CD14-positive monocyte (primary cell): ENCODE measurements around the gene TAGAP. TPM values are rescaled to one million over a fixed set of nuclear protein-coding genes. Genes with fewer than 3 reads are reported as not detected.
A peak's percentile ranks its signal among the peaks of the same experiment; 100 is the strongest.

Source experiments
- DNase-seq, 3 donors: peaks; one replicate each; pipeline ENCODE4 v3.0.0-alpha.2; 2011 to 2022
- H2AFZ ChIP-seq: 2 replicates; pipeline ENCODE4 v1.6.0; 2012; ENCODE audit warnings: mild to moderate bottlenecking, low read depth, low read length, inconsistent platforms; ENCODE audit not compliant: insufficient read depth, poor library complexity, severe bottlenecking
- H3K27ac ChIP-seq, 2 donors: 1 replicate in 1 of 2; 2 replicates in 1 of 2; pipeline ENCODE4 v1.5.1; 2012 to 2013; ENCODE audit warnings: low read length in 2 of 2, control low read depth in 1 of 2, inconsistent platforms in 1 of 2, low read depth in 1 of 2, mild to moderate bottlenecking in 1 of 2
- H3K27me3 ChIP-seq, 2 donors: one replicate each; pipeline versions ENCODE4 v1.6.0 to v1.6.1; 2011 to 2013; ENCODE audit warnings: low read length in 2 of 2; ENCODE audit not compliant: control insufficient read depth in 2 of 2, insufficient read depth in 2 of 2
- H3K36me3 ChIP-seq, 2 donors: replicated peaks in 1 of 2; 1 replicate in 1 of 2; 2 replicates in 1 of 2; pipeline versions ENCODE4 v1.5.1 to v1.6.1; 2012 to 2013; ENCODE audit warnings: low read length in 2 of 2, control low read depth in 1 of 2, inconsistent platforms in 1 of 2, mild to moderate bottlenecking in 1 of 2; ENCODE audit not compliant: insufficient read depth in 2 of 2, control insufficient read depth in 1 of 2
- H3K4me1 ChIP-seq, 2 donors: 1 replicate in 1 of 2; 2 replicates in 1 of 2; pipeline versions ENCODE4 v1.5.1 to v1.6.1; 2012 to 2013; ENCODE audit warnings: low read length in 2 of 2, control low read depth in 1 of 2, inconsistent platforms in 1 of 2, mild to moderate bottlenecking in 1 of 2, moderate library complexity in 1 of 2; ENCODE audit not compliant: insufficient read depth in 2 of 2, control insufficient read depth in 1 of 2
- H3K4me2 ChIP-seq: replicated peaks from 2 replicates; pipeline ENCODE3; 2012; ENCODE audit warnings: low read length, moderate library complexity, mild to moderate bottlenecking; ENCODE audit not compliant: poor library complexity, severe bottlenecking; ENCODE audit errors: extremely low read depth
- H3K4me3 ChIP-seq, 3 experiments: fragments of 200-600 bp in 1 of 3; sonication (generic) in 1 of 3; replicated peaks in 1 of 3; 1 replicate in 2 of 3; 2 replicates in 1 of 3; pipeline ENCODE4 v1.5.1; 2011 to 2013; ENCODE audit warnings: low read length in 3 of 3, mild to moderate bottlenecking in 3 of 3, control low read depth in 2 of 3, low read depth in 2 of 3, inconsistent platforms in 1 of 3, moderate library complexity in 1 of 3
- H3K79me2 ChIP-seq: 2 replicates; pipeline ENCODE4 v1.6.0; 2012; ENCODE audit warnings: mild to moderate bottlenecking, control low read depth, inconsistent platforms, low read length, moderate library complexity; ENCODE audit not compliant: insufficient read depth
- H3K9ac ChIP-seq: 2 replicates; pipeline ENCODE4 v1.6.0; 2017; ENCODE audit warnings: low read length, mild to moderate bottlenecking; ENCODE audit not compliant: insufficient read depth, poor library complexity, severe bottlenecking
- H3K9me3 ChIP-seq, 2 donors: replicated peaks in 1 of 2; 1 replicate in 1 of 2; 2 replicates in 1 of 2; pipeline versions ENCODE4 v1.5.1 to v1.6.1; 2012 to 2013; ENCODE audit warnings: low read length in 2 of 2, control low read depth in 1 of 2; ENCODE audit not compliant: control insufficient read depth in 1 of 2, insufficient read depth in 1 of 2
- H4K20me1 ChIP-seq: 2 replicates; pipeline ENCODE4 v1.6.0; 2012; ENCODE audit warnings: mild to moderate bottlenecking, low read length, control low read depth, moderate library complexity; ENCODE audit not compliant: insufficient read depth
- H3K27ac Mint-ChIP-seq, 7 donors: one replicate each; pipeline ENCODE4 v1.8.0; 2020; ENCODE audit warnings: mild to moderate bottlenecking in 7 of 7, mixed read lengths in 7 of 7, moderate library complexity in 6 of 7, inconsistent platforms in 2 of 7
- H3K27me3 Mint-ChIP-seq, 3 donors: one replicate each; pipeline ENCODE4 v1.8.0; 2021 to 2022; ENCODE audit warnings: low read depth in 3 of 3, mild to moderate bottlenecking in 3 of 3, mixed read lengths in 3 of 3, moderate library complexity in 3 of 3, inconsistent platforms in 1 of 3
- H3K36me3 Mint-ChIP-seq, 2 donors: one replicate each; pipeline ENCODE4 v1.8.0; 2020; ENCODE audit warnings: mixed read lengths in 2 of 2, inconsistent platforms in 1 of 2, mild to moderate bottlenecking in 1 of 2
- H3K4me1 Mint-ChIP-seq: one replicate; pipeline ENCODE4 v1.8.0; 2020; ENCODE audit warnings: mild to moderate bottlenecking, mixed read lengths
- H3K4me3 Mint-ChIP-seq, 2 donors: one replicate each; pipeline ENCODE4 v1.8.0; 2020; ENCODE audit warnings: mild to moderate bottlenecking in 2 of 2, mixed read lengths in 2 of 2, moderate library complexity in 1 of 2
- H3K9me3 Mint-ChIP-seq, 7 donors: one replicate each; pipeline ENCODE4 v1.8.0; 2020 to 2022; ENCODE audit warnings: mixed read lengths in 7 of 7, mild to moderate bottlenecking in 6 of 7, moderate library complexity in 6 of 7, inconsistent platforms in 2 of 7
- WGBS: methylation state at CpG from one replicate; pipeline ENCODE4 v1.1.5; 2013; ENCODE audit warnings: missing lambda C conversion rate; ENCODE audit not compliant: insufficient coverage; 5-methylcytosine and 5-hydroxymethylcytosine counted together
- intact Hi-C, 2 donors: fragments of 100-400 bp; cut with micrococcal nuclease; formaldehyde crosslinking; loops; one replicate each; pipeline versions ENCODE4 v1.15.0 to v1.15.1; 2023
- polyA plus RNA-seq, 3 donors: library from polyadenylated mRNA; depleted of rRNA in 1 of 3; unstranded in 2 of 3; stranded (reverse) in 1 of 3; fragments of 300-500 nt in 2 of 3; fragments of >200 nt in 1 of 3; fragmentation: Illumina TruSeq in 2 of 3; gene quantifications; 1 replicate in 2 of 3; 2 replicates in 1 of 3; pipeline ENCODE4 v1.2.3, GENCODE V29; 2012 to 2021
- TF ChIP-seq, protein P1 (sequence below): fragments of 200-600 bp; IDR thresholded peaks from one replicate; pipeline ENCODE4 v1.8.0; 2022; ENCODE audit warnings: antibody characterized with exemption, mild to moderate bottlenecking

The TAGAP gene
- polyA plus RNA-seq, 3 donors = 51.9 to 299 (median 59.1) TPM

DNA sequence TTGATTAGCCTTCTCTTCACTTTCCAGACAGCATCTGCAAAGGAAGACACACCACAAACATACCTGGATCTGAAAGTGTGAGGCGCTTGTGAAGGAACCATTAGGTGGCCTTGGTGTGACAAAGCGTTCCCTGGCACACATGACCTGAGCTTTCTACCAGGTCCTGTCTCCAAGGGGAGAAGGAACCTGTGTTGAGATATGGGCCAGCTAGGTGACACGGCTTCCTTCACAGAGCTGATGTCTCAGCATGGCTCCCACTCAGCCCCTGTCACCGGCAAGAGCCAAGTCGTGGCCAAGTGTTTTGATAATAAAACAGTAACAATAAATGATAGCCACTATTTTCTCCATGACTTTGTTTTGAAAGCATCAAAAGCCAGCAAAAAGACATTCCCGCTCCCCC is 20.3 kb upstream of the TAGAP start:
- no peaks in the 10 kb centered on the region for H3K27me3 ChIP-seq
- 90% methylated on average over 2 of the region's 6 CpGs for WGBS
- Mint-ChIP-seq H3K36me3 (peaks cover 0 to 18% of the 10 kb centered on the region in 2 donors), H3K4me3 (no peak overlapping the region), H3K9me3 (no peaks in the 10 kb centered on the region), H3K4me1 (peaks cover 64% of the 10 kb centered on the region), H3K27ac (peak overlapping the region in 5 of 7 donors; percentile 22 to 96 (median 52)), H3K27me3 (peaks cover 0 to 3% (median 0%) of the 10 kb centered on the region in 3 donors)
- H4K20me1 ChIP-seq = no peaks in the 10 kb centered on the region
- no peak overlapping the region for H2AFZ ChIP-seq
- H3K9ac ChIP-seq = no peak overlapping the region
- H3K4me2 ChIP-seq = no peak overlapping the region
- H3K36me3 ChIP-seq = no peaks in the 10 kb centered on the region
- intact Hi-C loops = no loop called here
- no peak overlapping the region for H3K27ac ChIP-seq
- no peak for DNase-seq
- TF ChIP-seq, protein P1, sequence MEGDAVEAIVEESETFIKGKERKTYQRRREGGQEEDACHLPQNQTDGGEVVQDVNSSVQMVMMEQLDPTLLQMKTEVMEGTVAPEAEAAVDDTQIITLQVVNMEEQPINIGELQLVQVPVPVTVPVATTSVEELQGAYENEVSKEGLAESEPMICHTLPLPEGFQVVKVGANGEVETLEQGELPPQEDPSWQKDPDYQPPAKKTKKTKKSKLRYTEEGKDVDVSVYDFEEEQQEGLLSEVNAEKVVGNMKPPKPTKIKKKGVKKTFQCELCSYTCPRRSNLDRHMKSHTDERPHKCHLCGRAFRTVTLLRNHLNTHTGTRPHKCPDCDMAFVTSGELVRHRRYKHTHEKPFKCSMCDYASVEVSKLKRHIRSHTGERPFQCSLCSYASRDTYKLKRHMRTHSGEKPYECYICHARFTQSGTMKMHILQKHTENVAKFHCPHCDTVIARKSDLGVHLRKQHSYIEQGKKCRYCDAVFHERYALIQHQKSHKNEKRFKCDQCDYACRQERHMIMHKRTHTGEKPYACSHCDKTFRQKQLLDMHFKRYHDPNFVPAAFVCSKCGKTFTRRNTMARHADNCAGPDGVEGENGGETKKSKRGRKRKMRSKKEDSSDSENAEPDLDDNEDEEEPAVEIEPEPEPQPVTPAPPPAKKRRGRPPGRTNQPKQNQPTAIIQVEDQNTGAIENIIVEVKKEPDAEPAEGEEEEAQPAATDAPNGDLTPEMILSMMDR = no peak
- H3K9me3 ChIP-seq = no peaks in the 10 kb centered on the region
- no peaks in the 10 kb centered on the region for H3K79me2 ChIP-seq
- peaks cover 56 to 58% of the 10 kb centered on the region in 2 donors for H3K4me1 ChIP-seq
- H3K4me3 ChIP-seq = no peak overlapping the region

DNA sequence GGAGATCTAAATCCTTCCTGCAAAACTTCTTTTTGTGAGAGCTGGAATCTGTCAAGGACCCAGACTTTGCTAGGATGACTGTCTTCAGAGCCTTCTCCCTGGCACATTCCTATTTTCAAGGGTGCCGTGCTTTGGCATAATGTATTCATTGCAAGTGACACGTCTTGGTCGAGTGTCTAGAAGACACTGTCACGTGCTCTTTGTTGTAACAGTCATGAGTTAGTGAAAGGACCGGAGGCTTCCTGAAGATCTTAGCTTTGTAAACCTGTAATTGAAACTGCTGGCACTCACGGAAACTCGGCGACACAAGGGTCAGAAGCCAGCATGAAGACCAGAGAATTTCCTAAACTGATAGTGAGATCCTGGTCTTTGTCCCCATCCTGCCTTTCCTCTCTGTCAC is 19.7 kb upstream of the TAGAP start:
- DNase-seq = peak in 2 of 3 donors; percentile 65 to 77
- H3K36me3 Mint-ChIP-seq = peaks cover 0 to 22% of the 10 kb centered on the region in 2 donors
- peaks cover 56 to 58% of the 10 kb centered on the region in 2 donors for H3K4me1 ChIP-seq

More for the DNA sequence above, 19.7 kb upstream of the TAGAP start:
- TF ChIP-seq, protein P1 = no peak
- no peaks in the 10 kb centered on the region for H3K36me3 ChIP-seq
- no peak overlapping the region for H2AFZ ChIP-seq
- H3K27ac Mint-ChIP-seq = peak overlapping the region in 4 of 7 donors; percentile 45 to 97 (median 94)
- intact Hi-C loops = loop anchor here in 1 of 2 donors (5.0 kb wide), 1 partner anchor 38 kb away; no protein-coding TSS in a partner anchor
- H3K79me2 ChIP-seq = no peaks in the 10 kb centered on the region
- peaks cover 63% of the 10 kb centered on the region for H3K4me1 Mint-ChIP-seq
- no peak overlapping the region for H3K4me3 ChIP-seq
- no peaks in the 10 kb centered on the region for H3K9me3 ChIP-seq
- H3K4me3 Mint-ChIP-seq = peak overlapping the region; percentile 13 to 43
- H3K27me3 ChIP-seq = no peaks in the 10 kb centered on the region
- WGBS = 51% methylated on average over 8 of the region's 8 CpGs
- no peaks in the 10 kb centered on the region for H4K20me1 ChIP-seq
- no peaks in the 10 kb centered on the region for H3K9me3 Mint-ChIP-seq
- H3K27me3 Mint-ChIP-seq = peaks cover 0 to 3% (median 0%) of the 10 kb centered on the region in 3 donors
- no peak overlapping the region for H3K9ac ChIP-seq
- peak overlapping the region; percentile 4 for H3K4me2 ChIP-seq
- no peak overlapping the region for H3K27ac ChIP-seq
